KBM-7 (cell line): ENCODE results near the gene DDX20.

Source experiments
- DNase-seq: peaks from one replicate; pipeline ENCODE4 v3.0.0-alpha.2; 2015
- in situ Hi-C: fragments of 300-500 bp; cut with MboI; formaldehyde crosslinking; loops from 2 replicates; pipeline ENCODE4 v1.14.3; 2020; ENCODE audit warnings: low sequenced_read_pairs, low pct_unique_long_range_greater_than_20kb, mixed read lengths

The DDX20 gene

GRCh38 chr1:111812306-111812705 is 56.6 kb downstream of the DDX20 start:
- DNase-seq, result no peak
- in situ Hi-C loops, result no loop called here

DNA sequence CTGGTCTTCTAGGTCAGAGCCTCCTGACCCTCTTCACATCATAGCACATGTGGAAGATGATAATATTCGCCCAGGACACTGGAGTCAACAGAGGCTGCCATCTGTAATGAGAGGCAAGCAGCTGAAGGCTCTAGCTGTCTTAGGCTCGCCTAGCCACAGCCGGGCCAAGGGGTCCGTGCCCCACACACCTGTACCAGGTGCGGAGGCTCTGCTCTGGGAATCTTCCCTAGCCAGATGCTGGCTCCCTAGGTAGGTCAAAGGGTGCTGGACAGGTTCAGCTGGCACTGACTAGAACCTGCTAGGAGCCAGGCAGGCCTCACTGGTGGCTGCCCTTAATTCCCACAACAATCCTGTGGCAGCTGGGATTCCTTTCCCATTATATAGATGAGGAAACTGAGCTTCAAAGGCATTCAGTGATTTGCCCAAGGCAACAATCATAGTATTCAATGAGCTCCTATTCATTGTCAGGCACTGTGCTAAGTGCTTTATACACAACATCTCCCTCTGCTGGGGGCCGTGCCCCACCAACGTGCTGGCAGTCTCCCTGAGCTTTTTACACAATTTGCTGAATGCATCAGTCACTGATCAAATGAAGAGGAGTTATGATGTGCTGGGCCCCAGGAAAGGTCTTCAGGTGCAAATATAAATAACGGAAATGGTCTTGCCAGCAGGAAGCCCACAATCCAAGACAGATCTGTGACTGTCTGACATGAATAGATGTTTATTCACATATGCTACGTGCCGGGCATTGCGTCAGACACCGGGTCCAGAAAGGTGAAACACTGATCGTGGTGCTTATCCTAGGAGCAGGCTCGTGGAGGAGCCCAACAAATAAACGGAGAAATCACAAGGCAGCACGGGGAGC is 58.0 kb downstream of the DDX20 start:
- DNase-seq, result no peak
- in situ Hi-C loops, result no loop called here

DNA sequence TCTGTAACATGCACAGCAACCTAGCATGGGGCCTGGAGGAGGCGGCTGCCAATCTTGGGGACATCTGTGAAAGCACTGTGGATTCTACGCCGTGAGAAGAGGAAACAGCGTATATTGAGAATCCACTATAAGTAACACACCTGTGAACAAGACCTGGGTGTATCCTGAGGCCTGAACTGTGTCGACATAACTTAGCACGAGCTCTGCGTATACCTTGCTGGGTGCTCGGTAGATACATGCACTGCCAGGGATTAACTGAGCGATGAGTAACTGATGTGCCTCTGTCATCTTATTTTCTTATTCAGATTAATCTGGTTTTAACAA is 58.6 kb downstream of the DDX20 start:
- no peak for DNase-seq
- in situ Hi-C loops, result no loop called here

DNA sequence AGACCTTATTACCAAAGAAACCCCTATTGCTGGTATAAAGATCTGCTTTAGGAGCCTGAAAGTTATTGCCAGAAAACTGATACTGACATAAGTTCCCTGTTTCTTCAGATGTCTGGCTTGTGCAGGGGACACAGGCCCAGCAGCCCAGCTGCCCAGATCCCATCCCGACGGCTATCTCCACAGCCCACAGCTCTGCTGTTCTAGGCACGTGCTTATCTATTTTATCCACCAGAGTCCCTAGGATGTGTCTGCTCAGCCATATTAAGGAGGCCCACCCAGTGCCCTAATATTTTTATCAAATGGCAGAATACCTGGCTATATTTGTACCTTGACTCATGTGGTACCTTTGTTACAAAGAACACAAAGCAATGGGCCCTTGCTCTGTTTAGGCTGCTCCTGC is 58.9 kb downstream of the DDX20 start:
- in situ Hi-C loops, result no loop called here
- no peak for DNase-seq
